Loucy (cell line): ENCODE results near the gene TRAF2.

Source experiments
- EZH2phosphoT487 ChIP-seq: fragments of 200-600 bp; IDR thresholded peaks from 2 replicates; pipeline ENCODE4 v1.6.1; 2018; ENCODE audit warnings: antibody characterized with exemption, mild to moderate bottlenecking, moderate library complexity, borderline replicate concordance
- TF ChIP-seq, protein P1 (sequence below): fragments of 200-600 bp; sonication (generic); conservative IDR thresholded peaks from 2 replicates; pipeline ENCODE4 v1.5.1; 2014; ENCODE audit warnings: mild to moderate bottlenecking, antibody characterized with exemption, low read length

DNA sequence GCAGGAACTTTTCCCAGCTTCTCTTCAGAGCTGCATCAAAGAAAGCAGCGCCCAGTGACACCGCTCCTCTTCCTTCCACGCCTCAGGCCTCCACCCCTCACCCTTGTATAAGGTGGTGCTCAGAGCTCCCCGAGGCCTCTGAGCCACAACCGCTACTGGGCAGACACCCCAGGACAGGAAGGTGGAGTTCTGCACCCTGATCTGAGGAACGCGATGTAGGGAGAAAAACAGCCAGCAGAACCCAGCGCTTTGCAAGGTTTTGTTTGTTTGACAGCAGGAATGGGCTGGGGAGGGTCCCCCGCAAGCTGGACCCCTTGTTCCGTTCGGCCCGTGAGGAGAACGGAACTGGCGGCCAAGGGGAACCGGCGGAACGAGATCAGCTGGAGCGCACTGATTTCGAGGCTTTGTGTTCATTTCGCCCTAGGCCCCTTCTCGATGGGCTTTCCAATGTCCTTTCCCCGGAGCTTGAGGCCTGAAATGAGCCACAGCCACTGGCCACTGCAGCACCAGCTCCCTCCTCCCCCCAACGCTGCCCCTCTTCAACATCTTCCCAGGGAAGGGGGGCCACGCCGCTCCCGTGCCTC is 24.4 kb upstream of the TRAF2 start:
- TF ChIP-seq, protein P1, sequence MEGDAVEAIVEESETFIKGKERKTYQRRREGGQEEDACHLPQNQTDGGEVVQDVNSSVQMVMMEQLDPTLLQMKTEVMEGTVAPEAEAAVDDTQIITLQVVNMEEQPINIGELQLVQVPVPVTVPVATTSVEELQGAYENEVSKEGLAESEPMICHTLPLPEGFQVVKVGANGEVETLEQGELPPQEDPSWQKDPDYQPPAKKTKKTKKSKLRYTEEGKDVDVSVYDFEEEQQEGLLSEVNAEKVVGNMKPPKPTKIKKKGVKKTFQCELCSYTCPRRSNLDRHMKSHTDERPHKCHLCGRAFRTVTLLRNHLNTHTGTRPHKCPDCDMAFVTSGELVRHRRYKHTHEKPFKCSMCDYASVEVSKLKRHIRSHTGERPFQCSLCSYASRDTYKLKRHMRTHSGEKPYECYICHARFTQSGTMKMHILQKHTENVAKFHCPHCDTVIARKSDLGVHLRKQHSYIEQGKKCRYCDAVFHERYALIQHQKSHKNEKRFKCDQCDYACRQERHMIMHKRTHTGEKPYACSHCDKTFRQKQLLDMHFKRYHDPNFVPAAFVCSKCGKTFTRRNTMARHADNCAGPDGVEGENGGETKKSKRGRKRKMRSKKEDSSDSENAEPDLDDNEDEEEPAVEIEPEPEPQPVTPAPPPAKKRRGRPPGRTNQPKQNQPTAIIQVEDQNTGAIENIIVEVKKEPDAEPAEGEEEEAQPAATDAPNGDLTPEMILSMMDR, result no peak
- TF ChIP-seq EZH2phosphoT487, result no peak
